Neutrophil (primary cell): ENCODE data around the gene INHBB.

Experiments used
- H3K27ac ChIP-seq: fragments of 200-600 bp; sonication (generic); 2 replicates; pipeline ENCODE4 v1.5.1; 2016; ENCODE audit warnings: mild to moderate bottlenecking, moderate library complexity
- H3K27me3 ChIP-seq: fragments of 200-600 bp; sonication (generic); 2 replicates; pipeline ENCODE4 v1.6.0; 2016; ENCODE audit warnings: mild to moderate bottlenecking
- H3K36me3 ChIP-seq: fragments of 200-600 bp; sonication (generic); 2 replicates; pipeline ENCODE4 v1.5.1; 2017
- H3K4me1 ChIP-seq, 2 experiments: fragments of 200-600 bp in 1 of 2; sonication (generic) in 1 of 2; 1 replicate in 1 of 2; 2 replicates in 1 of 2; pipeline versions ENCODE4 v1.5.1 to v1.6.1; 2013 to 2016; ENCODE audit warnings: low read depth in 1 of 2, low read length in 1 of 2, mild to moderate bottlenecking in 1 of 2, moderate library complexity in 1 of 2; ENCODE audit not compliant: control insufficient read depth in 1 of 2, insufficient read depth in 1 of 2
- H3K4me3 ChIP-seq, 2 experiments: fragments of 200-600 bp in 1 of 2; sonication (generic) in 1 of 2; 1 replicate in 1 of 2; 2 replicates in 1 of 2; pipeline ENCODE4 v1.5.1; 2013 to 2016; ENCODE audit warnings: low read depth in 1 of 2, low read length in 1 of 2, mild to moderate bottlenecking in 1 of 2, moderate library complexity in 1 of 2
- H3K9me3 ChIP-seq: fragments of 200-600 bp; sonication (generic); 2 replicates; pipeline ENCODE4 v1.5.1; 2016
- TF ChIP-seq, protein P1 (sequence below): fragments of 200-600 bp; sonication (generic); IDR thresholded peaks from 2 replicates; pipeline ENCODE4 v1.5.1; 2016; ENCODE audit warnings: antibody characterized with exemption

INHBB gene

DNA sequence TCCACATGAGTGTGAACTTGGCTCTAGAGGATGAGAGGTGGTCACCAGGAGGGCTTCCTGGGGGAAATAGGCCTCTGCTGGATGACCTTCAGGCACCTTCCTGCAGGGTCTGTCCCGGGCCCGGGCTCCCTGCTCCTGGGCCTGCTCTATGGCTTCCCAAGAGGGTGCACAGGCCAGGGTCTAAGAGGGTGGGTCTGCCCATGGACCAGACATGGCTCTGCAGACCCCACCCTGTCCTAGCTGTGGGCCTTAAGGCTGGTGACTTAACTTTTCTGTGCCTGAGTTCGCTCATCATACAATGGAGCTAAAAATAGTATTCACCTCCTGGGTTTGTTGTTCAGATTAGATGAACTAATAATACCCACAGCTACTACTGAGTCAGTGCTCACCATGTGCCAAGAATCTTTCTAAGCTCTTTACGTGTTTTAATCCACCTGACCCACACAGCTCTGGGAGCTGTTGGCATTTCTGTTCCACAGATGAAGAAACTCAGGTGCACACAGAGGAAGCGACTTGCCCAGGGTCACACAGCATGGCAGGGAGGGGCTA, 14.4 kb downstream of the INHBB start:
- H3K27ac ChIP-seq = no peak overlapping the region
- peaks cover 43% of the 10 kb centered on the region for H3K27me3 ChIP-seq
- H3K4me3 ChIP-seq = no peak overlapping the region
- no peaks in the 10 kb centered on the region for H3K36me3 ChIP-seq
- no peaks in the 10 kb centered on the region for H3K9me3 ChIP-seq
- TF ChIP-seq, protein P1, sequence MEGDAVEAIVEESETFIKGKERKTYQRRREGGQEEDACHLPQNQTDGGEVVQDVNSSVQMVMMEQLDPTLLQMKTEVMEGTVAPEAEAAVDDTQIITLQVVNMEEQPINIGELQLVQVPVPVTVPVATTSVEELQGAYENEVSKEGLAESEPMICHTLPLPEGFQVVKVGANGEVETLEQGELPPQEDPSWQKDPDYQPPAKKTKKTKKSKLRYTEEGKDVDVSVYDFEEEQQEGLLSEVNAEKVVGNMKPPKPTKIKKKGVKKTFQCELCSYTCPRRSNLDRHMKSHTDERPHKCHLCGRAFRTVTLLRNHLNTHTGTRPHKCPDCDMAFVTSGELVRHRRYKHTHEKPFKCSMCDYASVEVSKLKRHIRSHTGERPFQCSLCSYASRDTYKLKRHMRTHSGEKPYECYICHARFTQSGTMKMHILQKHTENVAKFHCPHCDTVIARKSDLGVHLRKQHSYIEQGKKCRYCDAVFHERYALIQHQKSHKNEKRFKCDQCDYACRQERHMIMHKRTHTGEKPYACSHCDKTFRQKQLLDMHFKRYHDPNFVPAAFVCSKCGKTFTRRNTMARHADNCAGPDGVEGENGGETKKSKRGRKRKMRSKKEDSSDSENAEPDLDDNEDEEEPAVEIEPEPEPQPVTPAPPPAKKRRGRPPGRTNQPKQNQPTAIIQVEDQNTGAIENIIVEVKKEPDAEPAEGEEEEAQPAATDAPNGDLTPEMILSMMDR = no peak
- H3K4me1 ChIP-seq = no peaks in the 10 kb centered on the region

DNA sequence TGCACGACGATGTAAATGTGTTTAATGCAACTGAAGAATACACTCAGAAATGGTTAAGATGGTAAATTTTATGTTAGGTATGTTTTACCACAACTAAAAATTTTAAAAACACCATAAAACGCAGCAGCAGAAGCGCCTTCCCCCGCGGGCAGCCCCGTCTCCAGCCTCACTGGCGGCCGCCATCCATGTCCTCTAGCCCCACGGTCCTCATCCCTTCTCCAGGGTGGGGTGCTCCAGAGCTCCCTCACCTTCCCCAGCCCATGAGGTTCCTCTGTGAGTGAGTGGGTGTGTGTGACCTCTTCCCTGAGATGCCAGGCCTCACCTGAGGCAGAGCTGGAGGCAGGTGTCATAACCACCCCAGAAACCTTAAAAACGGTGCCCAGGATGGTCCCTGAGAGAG, 17.0 kb downstream of the INHBB start:
- Histone ChIP-seq H3K27me3 (peaks cover 27% of the 10 kb centered on the region), H3K9me3 (no peaks in the 10 kb centered on the region), H3K27ac (no peak overlapping the region), H3K36me3 (no peaks in the 10 kb centered on the region), H3K4me1 (no peaks in the 10 kb centered on the region), H3K4me3 (no peak overlapping the region)
- TF ChIP-seq, protein P1 = no peak

DNA sequence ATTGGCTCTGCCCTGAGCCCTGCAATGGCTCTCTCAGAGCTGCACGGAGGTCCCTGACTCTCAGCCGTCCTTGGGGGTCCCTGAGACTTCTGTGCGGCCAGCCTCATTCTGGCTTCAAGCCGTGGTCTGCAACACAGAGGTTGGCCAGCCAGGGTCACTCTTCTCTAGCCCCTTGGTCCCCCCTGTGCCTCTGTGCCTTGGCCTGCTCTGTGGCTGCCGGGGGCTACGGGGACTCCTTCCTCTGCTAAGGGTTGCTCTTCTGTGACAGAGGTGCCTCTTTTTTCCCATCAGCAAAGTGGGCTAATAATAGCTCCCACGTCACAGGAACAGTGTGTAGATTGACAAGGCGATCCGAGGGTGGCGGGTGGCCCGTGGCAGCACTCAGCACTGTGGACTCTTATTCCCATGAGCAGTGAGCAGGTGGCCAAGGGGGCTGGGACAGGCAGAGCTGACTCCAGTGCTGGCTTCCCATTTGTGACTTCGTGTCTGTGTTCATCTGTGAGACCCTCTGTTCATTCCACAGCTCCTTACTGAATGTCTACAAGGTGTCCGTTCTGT, 19.4 kb downstream of the INHBB start:
- H3K27ac ChIP-seq = no peak overlapping the region
- H3K36me3 ChIP-seq = no peaks in the 10 kb centered on the region
- TF ChIP-seq, protein P1 = no peak
- H3K4me3 ChIP-seq = no peak overlapping the region
- H3K27me3 ChIP-seq = peaks cover 14% of the 10 kb centered on the region
- no peaks in the 10 kb centered on the region for H3K9me3 ChIP-seq
- no peaks in the 10 kb centered on the region for H3K4me1 ChIP-seq

DNA sequence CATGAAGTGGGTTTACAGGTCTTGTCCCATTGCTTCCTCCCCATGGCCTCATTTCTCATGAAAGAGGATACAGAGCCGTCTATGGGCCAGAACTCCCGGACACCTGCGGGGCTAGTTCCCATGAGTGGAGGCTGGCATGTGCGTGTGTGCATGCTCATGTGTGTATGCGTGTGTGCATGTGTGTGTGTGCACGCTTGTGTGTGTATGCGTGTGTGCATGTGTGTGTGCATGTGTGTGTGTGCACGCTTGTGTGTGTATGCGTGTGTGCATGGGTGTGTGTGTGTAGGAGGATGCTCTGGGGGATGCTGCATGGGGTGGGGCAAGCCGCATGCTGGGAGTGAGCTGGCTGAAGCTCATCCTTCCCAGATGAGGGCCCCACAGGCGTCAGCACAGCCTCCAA, 20.8 kb downstream of the INHBB start:
- no peaks in the 10 kb centered on the region for H3K36me3 ChIP-seq
- H3K27me3 ChIP-seq = peaks cover 20% of the 10 kb centered on the region
- no peaks in the 10 kb centered on the region for H3K4me1 ChIP-seq
- TF ChIP-seq, protein P1 = no peak
- H3K27ac ChIP-seq = no peak overlapping the region
- no peak overlapping the region for H3K4me3 ChIP-seq
- H3K9me3 ChIP-seq = no peaks in the 10 kb centered on the region

DNA sequence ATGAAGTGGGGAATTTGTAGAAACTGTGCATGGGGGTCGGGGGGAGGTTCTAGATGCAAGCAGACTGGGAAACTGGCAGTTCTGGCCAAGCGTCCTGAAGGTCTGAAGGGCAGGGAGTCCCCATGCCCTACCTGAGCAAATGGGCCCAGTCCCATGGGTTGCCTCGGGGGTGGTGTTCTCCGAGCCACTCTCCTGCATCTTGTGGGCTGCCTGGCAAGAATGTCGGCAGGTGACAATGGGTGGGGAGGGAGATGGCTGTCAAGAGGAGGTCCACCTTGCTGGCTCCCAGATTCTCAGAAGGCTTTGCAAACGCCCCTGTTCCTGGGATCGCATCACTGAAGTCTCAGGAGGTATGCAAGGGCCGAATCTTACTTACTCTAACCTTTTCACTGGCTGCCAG, 21.3 kb downstream of the INHBB start:
- Histone ChIP-seq H3K4me1 (no peaks in the 10 kb centered on the region), H3K27me3 (peaks cover 24% of the 10 kb centered on the region), H3K4me3 (no peak overlapping the region), H3K9me3 (no peaks in the 10 kb centered on the region), H3K36me3 (no peaks in the 10 kb centered on the region), H3K27ac (no peak overlapping the region)
- TF ChIP-seq, protein P1 = no peak
